ENCODE results near the gene LST1. TPM values are rescaled to one million over a fixed set of nuclear protein-coding genes. Genes with fewer than 3 reads are reported as not detected.

LST1 gene
- total RNA-seq, 2 experiments from 2014 or later, result 3.0 to 4.2 TPM

- no peaks in the 10 kb centered on the region for H3K9me3 ChIP-seq (ENCODE audit: low read length)
- no peak overlapping the region for H2AFZ ChIP-seq (ENCODE audit: low read length)
- DNase-seq (ENCODE audit: low spot score), result no peak
- peaks cover 41% of the 10 kb centered on the region for H4K20me1 ChIP-seq (ENCODE audit: insufficient read depth, low read length)
- peak overlapping the region; percentile 83 for H3K27ac ChIP-seq (ENCODE audit: low read depth, low read length, poor library complexity, severe bottlenecking)
- H3K4me2 ChIP-seq (ENCODE audit: low read length), result peak overlapping the region; percentile 100
- no peaks in the 10 kb centered on the region for H3K9me2 ChIP-seq (ENCODE audit: insufficient read depth, low read length)
- peaks cover 74% of the 10 kb centered on the region for H3K79me2 ChIP-seq (ENCODE audit: insufficient read depth, low read depth, low read length)
- POLR2A ChIA-PET, result interaction anchor here (0.8 to 3.1 kb wide), 10 partner anchors 13 to 144 kb away, joined by 3 to 20 read pairs (median 4); partner anchors contain the start of genes BAG6, GPANK1 and TNF
- peaks cover 57% of the 10 kb centered on the region for H3K36me3 ChIP-seq (ENCODE audit: insufficient read depth, low read length)
- TF ChIP-seq EZH2phosphoT487 (IDR thresholded peaks at IDR 0.05; ENCODE audit: borderline replicate concordance, low read depth, low read length), result no peak
- no peak for TF ChIP-seq CTCF (conservative IDR thresholded peaks at IDR 0.05; ENCODE audit: low read length)
- H3K4me1 ChIP-seq (ENCODE audit: insufficient read depth, low read length, poor library complexity, severe bottlenecking), result peaks cover 50% of the 10 kb centered on the region
- H3K4me3 ChIP-seq (ENCODE audit: low read depth, low read length, poor library complexity, severe bottlenecking), result peak overlapping the region; percentile 77
- intact Hi-C loops (cut with micrococcal nuclease; ENCODE audit: unreplicated experiment), result loop anchor here (5.0 to 10.0 kb wide), 2 partner anchors 138 to 254 kb away; partner anchors contain the start of genes MICA and VARS1
- CTCF ChIA-PET (ENCODE audit: unreplicated experiment), result interaction anchor here (1.2 kb wide), 1 partner anchor 11 kb away, joined by 4 read pairs; no protein-coding TSS in a partner anchor
- BruUV-seq (replicated peaks), result no TSS peak
Observed at GRCh38 chr6:31540640-31541039, 45.4 kb upstream of the LST1 start.

- DNase-seq (ENCODE audit: low spot score), result peak; percentile 83
- Histone ChIP-seq H3K9me3 (ENCODE audit: low read length) (no peaks in the 10 kb centered on the region), H4K20me1 (ENCODE audit: insufficient read depth, low read length) (peaks cover 35% of the 10 kb centered on the region), H3K4me1 (ENCODE audit: insufficient read depth, low read length, poor library complexity, severe bottlenecking) (peaks cover 55% of the 10 kb centered on the region), H2AFZ (ENCODE audit: low read length) (no peak overlapping the region), H3K4me2 (ENCODE audit: low read length) (peak overlapping the region; percentile 100), H3K36me3 (ENCODE audit: insufficient read depth, low read length) (peaks cover 52% of the 10 kb centered on the region), H3K4me3 (ENCODE audit: low read depth, low read length, poor library complexity, severe bottlenecking) (peak overlapping the region; percentile 77), H3K27ac (ENCODE audit: low read depth, low read length, poor library complexity, severe bottlenecking) (peak overlapping the region; percentile 83), H3K9me2 (ENCODE audit: insufficient read depth, low read length) (no peaks in the 10 kb centered on the region), H3K79me2 (ENCODE audit: insufficient read depth, low read depth, low read length) (peaks cover 69% of the 10 kb centered on the region)
- ChIA-PET POLR2A (interaction anchor here (0.6 to 3.1 kb wide), 20 partner anchors 10 to 195 kb away, joined by 3 to 20 read pairs (median 4); partner anchors contain the start of genes AIF1, BAG6, CLIC1 and GPANK1), CTCF (ENCODE audit: unreplicated experiment) (interaction anchor here (1.2 kb wide), 1 partner anchor 10 kb away, joined by 4 read pairs; no protein-coding TSS in a partner anchor)
- BruUV-seq (replicated peaks), result TSS peak; percentile 82
- intact Hi-C loops (cut with micrococcal nuclease; ENCODE audit: unreplicated experiment), result loop anchor here (5.0 to 10.0 kb wide), 2 partner anchors 139 to 254 kb away; partner anchors contain the start of genes MICA and VARS1
- TF ChIP-seq EZH2phosphoT487 (IDR thresholded peaks at IDR 0.05; ENCODE audit: borderline replicate concordance, low read depth, low read length) (no peak), CTCF (conservative IDR thresholded peaks at IDR 0.05; ENCODE audit: low read length) (no peak)
Observed at GRCh38 chr6:31541059-31541657, 44.9 kb upstream of the LST1 start.

Measured in OCI-LY7 (cell line).